ENCODE data around the gene RPP21. TPM values are rescaled to one million over a fixed set of nuclear protein-coding genes. Genes with fewer than 3 reads are reported as not detected.
A peak's percentile ranks its signal among the peaks of the same experiment; 100 is the strongest.

The RPP21 gene
- total RNA-seq, 1 donor from 2014 or later, result 33.5 TPM

DNA sequence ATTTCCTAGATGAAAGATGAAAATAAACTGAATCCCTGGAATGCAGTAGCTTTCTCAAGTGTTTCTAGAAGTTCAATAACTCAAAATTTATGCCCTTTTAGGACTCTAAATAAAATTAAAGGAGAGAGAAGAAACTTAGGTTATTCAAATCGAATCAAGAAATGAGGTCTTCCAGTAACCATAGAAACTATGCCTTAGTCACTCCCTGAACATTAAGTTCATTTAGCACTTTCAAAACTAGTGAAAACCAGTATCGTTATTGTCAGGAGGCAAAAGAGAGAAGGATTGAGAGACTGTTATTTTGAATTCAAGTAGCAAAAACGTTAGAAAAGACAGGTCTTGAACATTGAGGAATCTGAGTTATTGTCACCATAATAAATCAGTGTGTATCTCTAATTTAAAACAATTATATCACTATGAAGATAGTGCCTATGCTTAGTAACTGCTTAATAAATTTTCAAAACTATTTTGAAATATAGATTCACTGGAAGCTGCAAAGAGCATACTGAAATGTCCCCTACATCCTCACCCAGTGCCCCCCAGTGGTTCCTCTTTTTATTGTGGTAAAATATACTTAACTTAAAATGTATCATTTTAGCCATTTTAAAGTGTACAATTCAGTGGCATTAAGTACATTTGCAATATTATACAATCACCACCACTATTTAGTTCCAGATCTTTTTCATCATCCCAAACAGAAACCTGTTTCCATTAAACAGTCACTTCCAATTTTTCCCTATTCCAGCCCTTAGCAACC, 4.6 kb downstream of the RPP21 start:
- no peaks in the 10 kb centered on the region for H3K9me3 Mint-ChIP-seq (ENCODE audit: unreplicated experiment)
- H2AFZ ChIP-seq (ENCODE audit: low read depth, low read length), result no peak overlapping the region
- H3K27me3 Mint-ChIP-seq (ENCODE audit: low read depth, unreplicated experiment), result peaks cover 12% of the 10 kb centered on the region
- TF ChIP-seq EZH2 (IDR thresholded peaks at IDR 0.05; ENCODE audit: insufficient read depth, low read length) (no peak), CTCF (IDR thresholded peaks at IDR 0.05; ENCODE audit: insufficient read depth, low read depth, low read length) (no peak)
- DNase-seq (ENCODE audit: low read depth), result no peak
- no peaks in the 10 kb centered on the region for H3K36me3 ChIP-seq (ENCODE audit: insufficient read depth, low read length)
- no peak overlapping the region for H3K4me3 ChIP-seq (ENCODE audit: insufficient read depth, low read depth, low read length)
- no peak for FAIRE-seq
- H4K20me1 ChIP-seq (ENCODE audit: insufficient read depth, low read length), result peaks cover 8% of the 10 kb centered on the region
- H3K4me1 ChIP-seq (ENCODE audit: insufficient read depth, low read length), result peaks cover 9% of the 10 kb centered on the region
- H3K9ac ChIP-seq (ENCODE audit: low read length), result no peak overlapping the region
- H3K27ac Mint-ChIP-seq (ENCODE audit: unreplicated experiment), result no peak overlapping the region
- no peak overlapping the region for H3K4me2 ChIP-seq (ENCODE audit: low read length)
- no peaks in the 10 kb centered on the region for H3K9me3 ChIP-seq (ENCODE audit: insufficient read depth, low read depth, low read length)
- no peaks in the 10 kb centered on the region for H3K36me3 Mint-ChIP-seq (ENCODE audit: low read depth, unreplicated experiment)
- peaks cover 5% of the 10 kb centered on the region for H3K79me2 ChIP-seq (ENCODE audit: insufficient read depth, low read length)
- H3K4me1 Mint-ChIP-seq (ENCODE audit: low read depth, unreplicated experiment), result peaks cover 5% of the 10 kb centered on the region
- H3K4me3 Mint-ChIP-seq (ENCODE audit: unreplicated experiment), result no peak overlapping the region
- H3K27me3 ChIP-seq (ENCODE audit: insufficient read depth, low read length), result peaks cover 16% of the 10 kb centered on the region
- H3K27ac ChIP-seq (ENCODE audit: low read depth, low read length), result no peak overlapping the region

GRCh38 chr6:30350524-30350923, 5.6 kb downstream of the RPP21 start:
- TF ChIP-seq EZH2 (IDR thresholded peaks at IDR 0.05; ENCODE audit: insufficient read depth, low read length) (no peak), CTCF (IDR thresholded peaks at IDR 0.05; ENCODE audit: insufficient read depth, low read depth, low read length) (no peak)
- Mint-ChIP-seq H3K27ac (ENCODE audit: unreplicated experiment) (no peak overlapping the region), H3K4me1 (ENCODE audit: low read depth, unreplicated experiment) (peaks cover 5% of the 10 kb centered on the region), H3K27me3 (ENCODE audit: low read depth, unreplicated experiment) (peaks cover 14% of the 10 kb centered on the region), H3K36me3 (ENCODE audit: low read depth, unreplicated experiment) (no peaks in the 10 kb centered on the region), H3K4me3 (ENCODE audit: unreplicated experiment) (no peak overlapping the region), H3K9me3 (ENCODE audit: unreplicated experiment) (no peaks in the 10 kb centered on the region)
- H2AFZ ChIP-seq (ENCODE audit: low read depth, low read length), result no peak overlapping the region
- peaks cover 21% of the 10 kb centered on the region for H3K27me3 ChIP-seq (ENCODE audit: insufficient read depth, low read length)
- H3K9ac ChIP-seq (ENCODE audit: low read length), result no peak overlapping the region
- H3K9me3 ChIP-seq (ENCODE audit: insufficient read depth, low read depth, low read length), result no peaks in the 10 kb centered on the region
- FAIRE-seq (no peak), DNase-seq (ENCODE audit: low read depth) (peak; percentile 9)
- no peak overlapping the region for H3K4me2 ChIP-seq (ENCODE audit: low read length)
- peaks cover 6% of the 10 kb centered on the region for H3K4me1 ChIP-seq (ENCODE audit: insufficient read depth, low read length)
- peaks cover 8% of the 10 kb centered on the region for H4K20me1 ChIP-seq (ENCODE audit: insufficient read depth, low read length)
- H3K27ac ChIP-seq (ENCODE audit: low read depth, low read length), result no peak overlapping the region
- no peak overlapping the region for H3K4me3 ChIP-seq (ENCODE audit: insufficient read depth, low read depth, low read length)
- peaks cover 5% of the 10 kb centered on the region for H3K79me2 ChIP-seq (ENCODE audit: insufficient read depth, low read length)
- H3K36me3 ChIP-seq (ENCODE audit: insufficient read depth, low read length), result no peaks in the 10 kb centered on the region

- H3K27me3 ChIP-seq (ENCODE audit: insufficient read depth, low read length), result peaks cover 28% of the 10 kb centered on the region
- DNase-seq (ENCODE audit: low read depth) (no peak), FAIRE-seq (no peak)
- H3K27ac ChIP-seq (ENCODE audit: low read depth, low read length), result no peak overlapping the region
- Mint-ChIP-seq H3K9me3 (ENCODE audit: unreplicated experiment) (no peaks in the 10 kb centered on the region), H3K36me3 (ENCODE audit: low read depth, unreplicated experiment) (no peaks in the 10 kb centered on the region), H3K4me1 (ENCODE audit: low read depth, unreplicated experiment) (peaks cover 1% of the 10 kb centered on the region), H3K27ac (ENCODE audit: unreplicated experiment) (no peak overlapping the region), H3K4me3 (ENCODE audit: unreplicated experiment) (no peak overlapping the region), H3K27me3 (ENCODE audit: low read depth, unreplicated experiment) (peaks cover 16% of the 10 kb centered on the region)
- no peaks in the 10 kb centered on the region for H3K9me3 ChIP-seq (ENCODE audit: insufficient read depth, low read depth, low read length)
- H4K20me1 ChIP-seq (ENCODE audit: insufficient read depth, low read length), result no peaks in the 10 kb centered on the region
- no peak overlapping the region for H2AFZ ChIP-seq (ENCODE audit: low read depth, low read length)
- H3K4me1 ChIP-seq (ENCODE audit: insufficient read depth, low read length), result no peaks in the 10 kb centered on the region
- H3K4me3 ChIP-seq (ENCODE audit: insufficient read depth, low read depth, low read length), result no peak overlapping the region
- no peaks in the 10 kb centered on the region for H3K36me3 ChIP-seq (ENCODE audit: insufficient read depth, low read length)
- no peak overlapping the region for H3K9ac ChIP-seq (ENCODE audit: low read length)
- H3K4me2 ChIP-seq (ENCODE audit: low read length), result no peak overlapping the region
- H3K79me2 ChIP-seq (ENCODE audit: insufficient read depth, low read length), result no peaks in the 10 kb centered on the region
- TF ChIP-seq EZH2 (IDR thresholded peaks at IDR 0.05; ENCODE audit: insufficient read depth, low read length) (no peak), CTCF (IDR thresholded peaks at IDR 0.05; ENCODE audit: insufficient read depth, low read depth, low read length) (no peak)
Measured at GRCh38 chr6:30352550-30352949, 7.6 kb downstream of the RPP21 start.

All from astrocyte (in vitro differentiated cells and primary cell).